K562 (cell line): ENCODE results near the gene CCDC148. TPM values are rescaled to one million over a fixed set of nuclear protein-coding genes. Genes with fewer than 3 reads are reported as not detected.

ENCODE experiments used
- ATAC-seq: fragments of 200-7000 bp; cut with Tn5 transposase; 3 replicates; pipeline ENCODE4 v1.9.1; 2020; ENCODE audit warnings: moderate library complexity
- BruUV-seq: library from RNA; stranded (reverse); fragments of 400-500 nt; replicated peaks from 2 replicates; lab custom pipeline; 2021; lab: Mats Ljungman, UMichigan
- CTCF ChIA-PET: fragments of 300-600 bp; formaldehyde crosslinking; extraction: SDS; loops from one replicate; lab custom pipeline; 2021; ENCODE audit warnings: low intra/inter-chr PET ratio; lab: Yijun Ruan, JAX
- POLR2A ChIA-PET: fragments of 300-600, 350-650 bp; sonication (Branson Sonifier 250); formaldehyde crosslinking; extraction: SDS; loops from one replicate; lab custom pipeline; 2021; ENCODE audit warnings: antibody characterized with exemption, inconsistent platforms; lab: Yijun Ruan, JAX
- DNase-seq, 4 experiments: peaks; one replicate each; pipeline versions ENCODE4 v3.0.0 to v3.0.0-alpha.2; 2011 to 2018; ENCODE audit warnings: low spot score in 3 of 4, mixed read lengths in 3 of 4; ENCODE audit errors: extremely low read depth in 1 of 4
- FAIRE-seq: peaks from 2 replicates; lab custom pipeline; 2011; peaks lifted over from hg19 to GRCh38; lab: Jason Lieb, UNC
- H2AFZ ChIP-seq: 2 replicates; pipeline ENCODE4 v1.6.0; 2011; ENCODE audit warnings: low read depth, low read length, control low read depth, inconsistent platforms
- H3K27ac ChIP-seq: fragments of 200-600 bp; 3 replicates; pipeline ENCODE4 v1.8.0; 2011; ENCODE audit warnings: low read depth, mild to moderate bottlenecking, control low read depth, inconsistent platforms, low read length, moderate library complexity, mixed read lengths; ENCODE audit errors: extremely low read depth
- H3K27me3 ChIP-seq, 2 experiments: fragments of 300-600 bp in 1 of 2; 2 replicates in 1 of 2; 3 replicates in 1 of 2; pipeline versions ENCODE4 v1.6.0 to v1.8.0; 2011; ENCODE audit warnings: inconsistent platforms in 2 of 2, low read length in 2 of 2, mild to moderate bottlenecking in 1 of 2, mixed read lengths in 1 of 2, moderate library complexity in 1 of 2; ENCODE audit not compliant: control insufficient read depth in 2 of 2, insufficient read depth in 2 of 2
- H3K36me3 ChIP-seq: fragments of 300-600 bp; 3 replicates; pipeline ENCODE4 v1.8.0; 2011; ENCODE audit warnings: mild to moderate bottlenecking, low read length, inconsistent platforms; ENCODE audit not compliant: control insufficient read depth, insufficient read depth
- H3K4me1 ChIP-seq, 2 experiments: fragments of 200-600 bp in 1 of 2; replicated peaks in 1 of 2; 2 replicates in 1 of 2; 3 replicates in 1 of 2; pipeline versions ENCODE4 v1.5.1 to v1.8.0; 2011; ENCODE audit warnings: inconsistent platforms in 2 of 2, low read length in 2 of 2, mild to moderate bottlenecking in 1 of 2, mixed read lengths in 1 of 2, moderate library complexity in 1 of 2; ENCODE audit not compliant: control insufficient read depth in 2 of 2, insufficient read depth in 2 of 2
- H3K4me2 ChIP-seq: 2 replicates; pipeline ENCODE4 v1.6.1; 2011; ENCODE audit warnings: low read length, control low read depth, inconsistent platforms, mixed read lengths; ENCODE audit not compliant: insufficient read depth
- H3K4me3 ChIP-seq: fragments of 200-600 bp; sonication (generic), shearing (Covaris generic); 2 replicates; pipeline ENCODE4 v1.5.1; 2016; ENCODE audit warnings: control low read depth, inconsistent platforms
- H3K79me2 ChIP-seq: fragments of 200-600 bp; 3 replicates; pipeline ENCODE4 v1.8.0; 2011; ENCODE audit warnings: low read length, inconsistent platforms; ENCODE audit not compliant: control insufficient read depth, insufficient read depth
- H3K9ac ChIP-seq, 2 experiments: 2 replicates each; pipeline versions ENCODE4 v1.6.0 to v1.6.1; 2011; ENCODE audit warnings: low read depth in 2 of 2, low read length in 2 of 2, control low read depth in 1 of 2, inconsistent platforms in 1 of 2, mild to moderate bottlenecking in 1 of 2, mixed read lengths in 1 of 2; ENCODE audit not compliant: insufficient read depth in 1 of 2
- H3K9me1 ChIP-seq: one replicate; pipeline ENCODE4 v1.6.0; 2011; ENCODE audit warnings: inconsistent platforms, mild to moderate bottlenecking, low read length, moderate library complexity; ENCODE audit not compliant: control insufficient read depth, insufficient read depth
- H3K9me3 ChIP-seq: replicated peaks from 2 replicates; pipeline ENCODE4 v1.5.1; 2011; ENCODE audit warnings: low read depth, low read length, inconsistent platforms; ENCODE audit not compliant: control insufficient read depth, insufficient read depth
- H4K20me1 ChIP-seq: replicated peaks from 2 replicates; pipeline ENCODE4 v1.6.1; 2011; ENCODE audit warnings: low read length, inconsistent platforms, mixed read lengths; ENCODE audit not compliant: control insufficient read depth, insufficient read depth
- EP400 ChIP-seq: fragments of 450-650 bp; IDR thresholded peaks from 2 replicates; pipeline ENCODE4 v1.6.1; 2017; ENCODE audit warnings: antibody characterized with exemption, mild to moderate bottlenecking, moderate library complexity
- HOXB6 ChIP-seq: fragments of 250-450 bp; sonication (Bioruptor Pico); IDR thresholded peaks from 2 replicates; pipeline ENCODE4 v1.5.1; 2022; ENCODE audit warnings: mild to moderate bottlenecking, borderline replicate concordance
- MAFK ChIP-seq: IDR thresholded peaks from 2 replicates; pipeline ENCODE4 v1.6.1; 2011; ENCODE audit warnings: low read length, improper control_type of control experiment
- TAL1 ChIP-seq: fragments of 450-650 bp; IDR thresholded peaks from 2 replicates; pipeline ENCODE4 v1.6.1; 2016; ENCODE audit warnings: mild to moderate bottlenecking
- ZBTB9 ChIP-seq: fragments of 450-650 bp; formaldehyde crosslinking; IDR thresholded peaks from 2 replicates; pipeline ENCODE4 v1.4.0; 2020; ENCODE audit warnings: mild to moderate bottlenecking, moderate library complexity
- ZC3H11A ChIP-seq: IDR thresholded peaks from 2 replicates; pipeline ENCODE4 v1.6.1; 2012; ENCODE audit warnings: low read depth, low read length, improper control_type of control experiment
- ZKSCAN1 ChIP-seq: fragments of 150-350 bp; IDR thresholded peaks from 2 replicates; pipeline ENCODE4 v1.6.1; 2016; ENCODE audit warnings: low read depth, low read length
- ZNF175 ChIP-seq: fragments of 200-800 bp; sonication (Bioruptor generic); IDR thresholded peaks from 2 replicates; pipeline ENCODE4 v1.6.1; 2016; ENCODE audit warnings: low read depth, mild to moderate bottlenecking, missing genetic modification characterization, missing compliant biosample characterization
- WGBS: fragments of 100-300 bp; shearing (Covaris generic); methylation state at CpG from one replicate; pipeline ENCODE4 v1.1.6; 2016; ENCODE audit warnings: low coverage, mixed read lengths; ENCODE audit not compliant: insufficient coverage; ENCODE audit errors: missing lambda C conversion rate; 5-methylcytosine and 5-hydroxymethylcytosine counted together
- in situ Hi-C: fragments of 300-500 bp; cut with MboI; formaldehyde crosslinking; loops from 4 replicates; pipeline ENCODE4 v1.15.0; 2018; ENCODE audit warnings: inconsistent platforms, mixed read lengths
- intact Hi-C: fragments of 100-400 bp; cut with micrococcal nuclease; formaldehyde crosslinking; loops from 2 replicates; pipeline ENCODE4 v1.14.2; 2022
- polyA plus RNA-seq, 8 experiments: library from polyadenylated mRNA; depleted of rRNA in 4 of 8; stranded (reverse) in 5 of 8; unstranded in 3 of 8; fragments of >200 nt; fragmentation: Nextera tagmentation in 2 of 8; fragmentation: Illumina TruSeq in 1 of 8; extraction: Ambion mirVana in 2 of 8; extraction: Trizol in 1 of 8; gene quantifications; 2 replicates each; pipeline versions ENCODE4 v1.2.1 to v1.2.3, GENCODE V29; 2011 to 2014; ENCODE audit warnings: inconsistent platforms in 1 of 8, missing spikeins in 1 of 8
- total RNA-seq, 7 experiments: library from RNA; depleted of rRNA in 6 of 7; stranded (reverse); fragments of >200 nt in 6 of 7; fragmentation: Illumina TruSeq in 2 of 7; extraction: Trizol in 2 of 7; gene quantifications; 2 replicates each; pipeline versions ENCODE4 v1.2.1 to v1.2.3, GENCODE V29; 2011 to 2021; ENCODE audit warnings: low replicate concordance in 1 of 7
- TF ChIP-seq, protein P1 (sequence below): fragments of 450-650 bp; IDR thresholded peaks from 2 replicates; pipeline ENCODE4 v1.6.1; 2014; ENCODE audit warnings: low read depth, mild to moderate bottlenecking, moderate library complexity, borderline replicate concordance

Gene CCDC148
- total and polyA plus RNA-seq, 9 of the 15 experiments (the other 6 are each of a cell fraction or from before 2014, with no cell fraction given) = 0.10 to 1.4 (median 0.65) TPM

- TF ChIP-seq HOXB6 (CRISPR knock-in tag) = no peak
- TF ChIP-seq ZC3H11A = no peak
- TF ChIP-seq TAL1 = no peak
Measured at GRCh38 chr2:158178646-158179045, 277.9 kb downstream of the CCDC148 start (continued).

GRCh38 chr2:158174956-158175355 is 281.6 kb downstream of the CCDC148 start:
- Histone ChIP-seq H3K9me3 (no peaks in the 10 kb centered on the region), H4K20me1 (no peaks in the 10 kb centered on the region), H3K9me1 (no peaks in the 10 kb centered on the region), H3K79me2 (no peaks in the 10 kb centered on the region), H3K4me1 (no peaks in the 10 kb centered on the region), H2AFZ (no peak overlapping the region; the same call in 1 of the 2 replicates), H3K4me2 (no peak overlapping the region), H3K36me3 (no peaks in the 10 kb centered on the region), H3K27me3 (no peaks in the 10 kb centered on the region), H3K9ac (no peak overlapping the region), H3K4me3 (no peak overlapping the region), H3K27ac (no peak overlapping the region)
- TF ChIP-seq MAFK = no peak
- no peak for TF ChIP-seq ZBTB9
- TF ChIP-seq ZKSCAN1 = peak; percentile 70
- no peak for TF ChIP-seq ZNF175 (CRISPR knock-in tag)
- no peak for TF ChIP-seq EP400
- TF ChIP-seq, protein P1, sequence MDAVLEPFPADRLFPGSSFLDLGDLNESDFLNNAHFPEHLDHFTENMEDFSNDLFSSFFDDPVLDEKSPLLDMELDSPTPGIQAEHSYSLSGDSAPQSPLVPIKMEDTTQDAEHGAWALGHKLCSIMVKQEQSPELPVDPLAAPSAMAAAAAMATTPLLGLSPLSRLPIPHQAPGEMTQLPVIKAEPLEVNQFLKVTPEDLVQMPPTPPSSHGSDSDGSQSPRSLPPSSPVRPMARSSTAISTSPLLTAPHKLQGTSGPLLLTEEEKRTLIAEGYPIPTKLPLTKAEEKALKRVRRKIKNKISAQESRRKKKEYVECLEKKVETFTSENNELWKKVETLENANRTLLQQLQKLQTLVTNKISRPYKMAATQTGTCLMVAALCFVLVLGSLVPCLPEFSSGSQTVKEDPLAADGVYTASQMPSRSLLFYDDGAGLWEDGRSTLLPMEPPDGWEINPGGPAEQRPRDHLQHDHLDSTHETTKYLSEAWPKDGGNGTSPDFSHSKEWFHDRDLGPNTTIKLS = no peak
- peak; percentile 51; the same call in 1 of the 3 replicates for ATAC-seq
- no peak for DNase-seq
- intact Hi-C loops = loop anchor here (10.0 kb wide), 1 partner anchor 440 kb away; no protein-coding TSS in a partner anchor
- no TSS peak for BruUV-seq
- in situ Hi-C loops = no loop called here
- ChIA-PET POLR2A (interaction anchor here (0.6 kb wide), 1 partner anchor 426 kb away, joined by 3 read pairs; no protein-coding TSS in a partner anchor), CTCF (no interaction called here)
- WGBS = 32% methylated on average over 5 of the region's 5 CpGs
- FAIRE-seq = no peak
